Hematopoietic multipotent progenitor cell treated with erythropoietin and hydrocortisone succinate and interleukin-3 and kit ligand, for 17 days (in vitro differentiated cells): ENCODE results near the gene CH25H.
"Not testable (repeated sequence)": the region's sequence is repeated elsewhere in the genome, so short reads cannot be mapped to it uniquely, and the experiment has no call there.

Experiments
- DNase-seq: peaks from one replicate; pipeline ENCODE4 v3.0.0-alpha.2; 2015; ENCODE audit warnings: low spot score

CH25H gene

GRCh38 chr10:89197473-89197872 lies 9.6 kb downstream of the CH25H start:
- DNase-seq = no peak

- DNase-seq = not testable (repeated sequence)
Observed at GRCh38 chr10:89191301-89191700, 15.8 kb downstream of the CH25H start.

DNA sequence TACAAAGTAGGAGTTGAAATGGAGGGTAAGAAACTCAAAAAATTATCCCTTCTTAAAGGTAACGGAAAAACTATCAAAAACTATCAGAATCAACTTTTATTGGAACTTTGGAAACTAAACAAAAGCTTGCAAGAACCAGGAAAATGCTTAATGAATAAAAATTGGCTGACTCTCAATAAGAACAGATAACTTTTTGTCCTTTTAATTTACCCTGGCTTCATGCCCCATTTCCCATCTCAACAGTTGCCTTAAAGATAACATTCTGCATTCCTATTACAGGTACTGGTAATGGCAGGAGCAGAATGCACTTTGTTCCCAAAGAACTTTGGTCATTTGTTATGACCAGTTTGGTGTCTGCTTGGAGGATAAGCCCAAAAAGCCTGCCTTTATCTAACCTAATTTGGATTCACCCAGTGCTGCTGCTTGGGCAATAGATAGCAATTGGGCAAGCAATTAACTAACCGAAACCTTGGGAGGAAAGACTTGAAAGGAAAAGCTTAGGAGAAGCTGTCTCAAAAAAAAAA lies 17.8 kb downstream of the CH25H start:
- DNase-seq = no peak

DNA sequence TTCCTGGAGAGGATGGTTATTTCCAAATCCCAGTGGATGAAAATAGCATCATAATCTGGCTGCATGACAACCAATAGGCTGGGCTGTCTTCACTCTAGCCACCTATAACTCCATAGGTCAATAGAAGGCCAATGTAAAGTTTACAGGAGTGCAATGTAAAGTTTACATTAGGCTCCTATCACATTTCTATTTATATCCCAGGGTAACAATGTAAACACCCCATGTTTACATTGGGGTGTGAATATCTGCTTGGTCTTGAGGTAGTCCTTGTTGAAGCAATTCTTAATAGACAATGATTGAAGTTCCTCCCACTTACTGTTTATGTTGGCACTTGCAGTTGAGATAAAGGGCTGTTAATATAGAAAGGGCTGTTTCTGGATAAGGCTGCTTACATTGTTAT lies 21.5 kb downstream of the CH25H start:
- no peak for DNase-seq

- DNase-seq = no peak
Observed at GRCh38 chr10:89184638-89185037, 22.5 kb downstream of the CH25H start.

- no peak for DNase-seq
Observed at GRCh38 chr10:89183571-89183970, 23.5 kb downstream of the CH25H start.

DNA sequence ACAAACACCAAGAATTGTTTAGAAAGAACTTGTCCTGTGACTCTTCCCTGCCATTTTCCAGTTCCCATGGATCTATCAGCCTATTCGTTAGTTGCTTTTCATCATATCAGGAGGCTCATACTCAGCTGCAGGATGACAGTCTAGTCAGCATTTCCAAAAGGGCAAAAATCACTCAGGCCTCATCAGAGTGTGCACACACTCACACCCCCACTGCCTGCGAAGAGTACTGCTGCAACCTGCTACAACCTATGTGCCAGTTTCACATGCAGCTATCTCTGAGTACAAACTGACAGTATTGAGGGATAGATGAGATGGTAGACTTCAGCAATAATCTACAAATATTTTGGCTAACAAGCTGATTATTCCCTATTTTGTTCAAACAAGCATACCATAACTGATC lies 24.2 kb downstream of the CH25H start:
- no peak for DNase-seq

- DNase-seq = no peak
Observed at GRCh38 chr10:89175816-89176215, 31.3 kb downstream of the CH25H start.

DNA sequence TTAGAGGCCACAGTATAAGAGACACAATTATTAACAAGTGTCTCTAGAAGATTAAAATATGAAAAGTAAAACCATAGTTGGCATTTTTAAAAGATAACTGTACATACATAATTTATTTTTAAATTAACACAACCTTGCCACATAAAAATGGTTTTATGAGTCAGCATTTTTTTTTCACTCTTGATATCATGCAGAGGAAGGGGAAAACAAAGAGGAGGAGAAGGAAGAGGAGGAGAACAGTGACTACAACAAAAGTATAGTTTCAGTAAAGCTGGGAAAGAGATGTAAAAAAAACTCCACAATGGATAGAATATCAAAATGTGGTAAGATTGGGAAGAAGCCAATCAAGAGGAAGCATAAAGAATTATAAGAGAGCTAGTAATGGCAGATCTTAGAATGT lies 34.0 kb downstream of the CH25H start:
- no peak for DNase-seq

DNA sequence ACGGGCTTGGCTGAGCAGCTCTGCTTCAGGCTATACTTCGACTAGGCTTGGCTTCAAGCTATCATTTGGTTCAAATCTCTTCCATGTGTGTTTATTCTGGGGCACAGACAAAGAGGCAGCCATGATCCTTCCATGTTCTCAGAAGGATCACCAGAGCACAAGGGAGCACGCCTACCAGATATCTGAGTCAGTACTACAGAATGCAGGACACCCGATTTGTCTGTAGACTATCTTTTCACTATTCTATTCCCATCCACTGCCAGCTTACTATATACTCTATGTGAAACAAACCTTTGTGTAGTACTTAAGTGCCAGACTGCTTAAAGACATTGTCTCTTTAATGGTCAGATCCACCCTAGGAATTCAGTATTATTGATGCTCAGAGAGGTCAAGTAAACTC lies 35.1 kb downstream of the CH25H start:
- no peak for DNase-seq

DNA sequence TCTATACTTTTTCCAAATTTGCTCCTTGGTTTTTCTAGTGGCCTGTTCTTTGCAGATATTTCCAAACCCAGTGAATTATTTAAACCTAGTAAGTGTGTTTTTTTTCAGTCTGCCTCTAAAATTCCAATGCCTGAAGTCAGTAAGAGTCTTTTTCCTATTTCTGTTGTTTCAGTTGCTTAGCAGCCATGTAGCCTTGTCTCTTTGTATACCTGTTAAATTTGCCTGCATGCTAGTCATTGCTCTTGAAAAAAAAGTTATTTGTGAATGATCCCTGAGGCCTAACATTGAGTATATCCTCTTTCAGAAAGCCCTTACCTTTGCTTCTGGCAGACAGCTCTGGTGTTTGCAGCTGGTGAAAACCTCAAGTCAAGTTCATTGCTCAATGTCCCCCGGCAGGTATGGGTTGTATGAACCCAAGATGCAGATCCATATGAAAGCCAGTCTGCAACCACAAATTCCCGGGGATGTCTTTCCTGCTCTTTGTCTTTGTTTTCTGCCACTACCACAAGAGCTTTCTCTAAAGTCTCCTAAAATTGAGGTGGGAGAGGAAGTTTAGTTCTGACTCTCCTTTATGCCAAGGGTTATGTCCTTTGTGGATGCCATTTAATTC lies 35.7 kb downstream of the CH25H start:
- DNase-seq = no peak

DNA sequence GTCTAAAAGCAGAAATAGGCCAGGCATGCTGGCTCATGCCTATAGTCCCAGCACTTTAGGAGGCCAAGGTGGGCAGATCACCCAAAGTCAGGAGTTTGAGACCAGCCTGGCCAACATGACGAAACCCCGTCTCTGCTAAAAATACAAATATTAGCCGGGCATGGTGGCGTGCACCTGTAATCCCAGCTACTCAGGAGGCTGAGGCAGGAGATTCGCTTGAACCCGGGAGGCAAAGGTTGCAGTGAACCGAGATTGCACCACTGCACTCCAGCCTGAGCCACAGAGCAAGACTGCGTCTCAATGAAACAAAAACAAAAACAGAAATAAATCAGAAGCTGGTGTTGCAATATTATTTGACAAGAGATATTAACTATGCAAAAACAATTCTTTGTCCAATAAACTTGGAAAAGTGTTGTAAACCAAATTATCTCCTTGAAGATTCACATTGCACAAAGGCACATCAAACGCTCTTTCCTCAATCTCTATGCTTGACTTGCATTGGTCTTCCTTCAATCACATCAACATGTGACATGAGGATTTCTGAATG lies 38.7 kb downstream of the CH25H start:
- not testable (repeated sequence) for DNase-seq

DNA sequence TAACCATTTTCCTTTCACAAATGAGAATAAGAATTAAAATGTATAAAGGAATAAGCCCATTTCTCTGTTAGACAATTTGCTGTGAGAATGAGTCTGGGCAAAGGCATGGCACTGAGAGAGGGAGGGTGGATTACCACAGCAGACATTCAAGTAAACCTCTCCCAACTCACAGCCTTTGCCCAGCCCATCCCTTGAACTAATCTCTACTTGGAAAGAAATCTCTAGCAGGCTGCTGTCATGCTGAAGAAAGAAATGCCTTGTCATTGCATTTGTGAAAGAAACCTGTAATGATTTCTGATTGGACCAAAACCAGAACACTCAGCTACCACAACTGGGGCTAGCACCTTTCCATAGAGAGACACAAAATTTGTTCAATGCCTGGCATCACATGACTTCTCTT lies 39.2 kb downstream of the CH25H start:
- no peak for DNase-seq

DNA sequence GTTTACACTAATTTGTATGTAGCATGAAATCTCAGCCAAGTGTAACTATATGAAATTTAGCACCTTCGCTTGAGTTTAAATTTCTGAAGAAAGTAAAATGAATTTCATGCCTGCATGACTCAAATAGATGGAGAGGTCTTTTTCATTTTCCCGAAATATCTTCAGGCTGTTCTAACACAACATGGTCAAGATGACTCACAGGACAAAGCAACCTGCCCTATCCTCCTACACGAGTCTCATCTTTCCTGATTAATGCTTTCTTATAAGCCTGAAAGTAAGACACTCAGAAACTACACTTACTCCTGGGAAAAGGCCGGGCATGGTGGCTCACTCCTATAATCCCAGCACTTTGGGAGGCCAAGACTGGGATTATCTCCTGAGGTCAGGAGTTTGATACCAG lies 41.2 kb downstream of the CH25H start:
- no peak for DNase-seq

- no peak for DNase-seq
Observed at GRCh38 chr10:89164920-89165319, 42.2 kb downstream of the CH25H start.

DNA sequence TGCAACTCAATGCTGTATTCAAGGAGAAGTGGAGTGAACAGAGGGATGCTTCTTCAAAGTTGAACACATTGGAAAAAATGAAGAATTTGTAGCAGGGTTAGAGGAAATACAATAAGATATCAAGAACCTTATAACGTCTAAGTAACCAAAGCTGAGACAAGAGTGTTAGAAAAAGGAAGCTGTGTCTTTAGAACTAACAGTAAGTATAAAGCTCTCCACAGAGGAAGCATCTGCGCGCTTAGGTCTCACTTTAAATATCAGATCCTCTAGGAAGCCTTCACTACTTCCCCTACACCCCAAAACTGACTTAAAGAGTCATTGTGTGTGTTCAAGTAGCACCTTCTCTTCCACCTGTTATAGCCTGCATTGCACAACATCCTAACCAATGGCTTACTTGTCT lies 43.0 kb downstream of the CH25H start:
- no peak for DNase-seq

DNA sequence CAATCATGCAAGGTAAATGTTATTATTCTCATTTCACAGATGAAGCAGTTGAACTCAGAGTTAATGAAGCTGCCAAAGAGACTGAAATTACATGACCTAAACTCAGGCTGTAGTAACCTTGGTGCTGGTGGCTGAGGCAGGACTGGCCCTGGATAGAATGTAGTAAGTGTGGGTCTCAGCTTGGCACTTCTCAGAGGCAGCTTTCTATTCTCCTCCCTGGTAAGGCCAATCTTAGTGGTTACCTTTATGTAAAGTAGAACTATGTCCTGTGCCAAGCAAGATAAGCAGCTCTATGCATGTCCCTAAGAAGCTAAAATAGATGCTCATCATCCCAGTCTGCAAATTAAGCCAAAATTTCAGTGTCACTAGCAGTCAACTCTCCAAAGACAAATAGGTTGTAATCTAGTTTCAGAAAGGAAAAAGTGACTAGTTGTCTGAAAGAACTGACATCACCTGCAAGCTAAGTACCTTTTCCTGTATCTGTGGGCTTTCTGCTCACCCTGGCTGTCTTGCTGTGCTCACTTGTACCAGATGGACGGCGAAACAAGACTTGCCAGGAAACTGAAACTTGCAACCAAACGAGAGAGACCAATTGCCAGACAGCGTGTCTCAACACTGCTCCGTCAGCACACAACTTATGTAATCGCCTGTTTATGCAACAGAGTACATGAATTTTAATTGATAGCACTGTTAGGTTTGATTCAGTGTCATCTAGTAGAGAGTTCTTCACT lies 43.7 kb downstream of the CH25H start:
- DNase-seq = no peak

GRCh38 chr10:89162596-89162995 lies 44.5 kb downstream of the CH25H start:
- DNase-seq = no peak

GRCh38 chr10:89160339-89160738 lies 46.8 kb downstream of the CH25H start:
- DNase-seq = no peak

DNA sequence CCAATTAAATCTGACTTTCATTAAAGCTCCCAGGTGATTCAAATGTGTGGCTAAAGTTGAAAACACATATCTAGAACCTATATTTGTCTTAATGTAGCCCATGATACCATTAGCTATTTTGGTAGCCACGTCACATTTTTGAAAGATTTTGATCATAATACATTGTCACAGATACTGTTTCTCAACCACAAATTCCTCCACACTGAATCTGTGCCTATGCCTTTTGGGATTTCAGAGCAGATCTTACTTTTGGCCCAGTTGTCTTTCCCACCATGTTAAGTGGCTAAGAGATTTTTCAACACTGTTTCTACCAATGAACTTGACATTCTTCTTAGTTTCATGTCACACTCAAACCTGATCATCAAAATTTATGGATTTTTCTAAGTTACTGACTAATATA lies 47.4 kb downstream of the CH25H start:
- no peak for DNase-seq

GRCh38 chr10:89159316-89159715 lies 47.8 kb downstream of the CH25H start:
- DNase-seq = no peak

DNA sequence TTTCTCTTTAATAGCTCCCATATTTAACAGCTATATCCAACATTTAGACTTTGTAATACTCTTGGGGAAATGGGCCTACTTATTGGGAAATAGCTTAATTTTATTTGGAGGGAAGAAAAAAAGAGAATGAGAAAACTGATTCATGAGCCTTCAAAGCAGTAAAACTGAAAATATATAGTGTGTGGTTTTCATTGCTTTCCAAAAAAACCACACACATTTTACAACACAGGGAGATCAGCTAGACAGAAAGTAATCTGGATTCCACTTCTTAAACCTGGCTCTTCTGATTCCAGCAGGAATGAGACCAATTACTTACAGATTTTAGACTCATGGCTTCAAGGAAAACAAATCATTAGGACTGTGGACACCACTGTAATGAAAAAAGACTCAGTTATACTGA lies 48.7 kb downstream of the CH25H start:
- no peak for DNase-seq

GRCh38 chr10:89156161-89156835 lies 50.8 kb downstream of the CH25H start:
- no peak for DNase-seq
